ENCODE data around the gene FSCB.
"Not testable (repeated sequence)": the region's sequence is repeated elsewhere in the genome, so short reads cannot be mapped to it uniquely, and the experiment has no call there.

The FSCB gene

GRCh38 chr14:44507183-44507582 lies at the start of gene FSCB:
TSS of gene FSCB (minus strand) at chr14:44507283. CDS start at chr14:44506987, 296 bp downstream.
- DNase-seq (ENCODE audit: low spot score): no peak

GRCh38 chr14:44531658-44532057 lies 24.6 kb upstream of the FSCB start:
- no peak for DNase-seq (ENCODE audit: low spot score)

GRCh38 chr14:44530475-44530874 lies 23.4 kb upstream of the FSCB start:
- no peak for DNase-seq (ENCODE audit: low spot score)

- no peak for DNase-seq (ENCODE audit: low spot score)
Measured at GRCh38 chr14:44529026-44529425, 21.9 kb upstream of the FSCB start.

- no peak for DNase-seq (ENCODE audit: low spot score)
Measured at GRCh38 chr14:44528180-44528579, 21.1 kb upstream of the FSCB start.

GRCh38 chr14:44525237-44525636 lies 18.2 kb upstream of the FSCB start:
- DNase-seq (ENCODE audit: low spot score): no peak

GRCh38 chr14:44515668-44516067 lies 8.6 kb upstream of the FSCB start:
- not testable (repeated sequence) for DNase-seq (ENCODE audit: low spot score)

GRCh38 chr14:44508834-44509233 lies 1.8 kb upstream of the FSCB start:
- no peak for DNase-seq (ENCODE audit: low spot score)

- DNase-seq (ENCODE audit: low spot score): no peak
Measured at GRCh38 chr14:44505588-44505987, 1.5 kb downstream of the FSCB start.

- no peak for DNase-seq (ENCODE audit: low spot score)
Measured at GRCh38 chr14:44497148-44497547, 9.9 kb downstream of the FSCB start.

GRCh38 chr14:44494137-44494536 lies 12.9 kb downstream of the FSCB start:
- DNase-seq (ENCODE audit: low spot score): no peak

GRCh38 chr14:44490966-44491365 lies 16.1 kb downstream of the FSCB start:
- no peak for DNase-seq (ENCODE audit: low spot score)

GRCh38 chr14:44477953-44478352 lies 29.1 kb downstream of the FSCB start:
- no peak for DNase-seq (ENCODE audit: low spot score)

GRCh38 chr14:44468771-44469170 lies 38.3 kb downstream of the FSCB start:
- DNase-seq (ENCODE audit: low spot score): no peak

- no peak for DNase-seq (ENCODE audit: low spot score)
Measured at GRCh38 chr14:44463356-44464004, 43.6 kb downstream of the FSCB start.

GRCh38 chr14:44462381-44462780 lies 44.7 kb downstream of the FSCB start:
- no peak for DNase-seq (ENCODE audit: low spot score)

GRCh38 chr14:44461811-44462210 lies 45.3 kb downstream of the FSCB start:
- DNase-seq (ENCODE audit: low spot score): no peak

All from AG20443 (cell line).